GM10266 (cell line): ENCODE results near the gene HOXD8.
A peak's percentile ranks its signal among the peaks of the same experiment; 100 is the strongest.

Source experiments
- DNase-seq: peaks from one replicate; pipeline ENCODE4 v3.0.0; 2012; ENCODE audit errors: extremely low spot score
- TF ChIP-seq, protein P1 (sequence below): IDR thresholded peaks from 2 replicates; pipeline ENCODE4 v1.5.1; 2012; ENCODE audit warnings: mild to moderate bottlenecking, low read depth; ENCODE audit not compliant: control insufficient read depth, insufficient read depth; ENCODE audit errors: missing control alignments

Gene HOXD8

DNA sequence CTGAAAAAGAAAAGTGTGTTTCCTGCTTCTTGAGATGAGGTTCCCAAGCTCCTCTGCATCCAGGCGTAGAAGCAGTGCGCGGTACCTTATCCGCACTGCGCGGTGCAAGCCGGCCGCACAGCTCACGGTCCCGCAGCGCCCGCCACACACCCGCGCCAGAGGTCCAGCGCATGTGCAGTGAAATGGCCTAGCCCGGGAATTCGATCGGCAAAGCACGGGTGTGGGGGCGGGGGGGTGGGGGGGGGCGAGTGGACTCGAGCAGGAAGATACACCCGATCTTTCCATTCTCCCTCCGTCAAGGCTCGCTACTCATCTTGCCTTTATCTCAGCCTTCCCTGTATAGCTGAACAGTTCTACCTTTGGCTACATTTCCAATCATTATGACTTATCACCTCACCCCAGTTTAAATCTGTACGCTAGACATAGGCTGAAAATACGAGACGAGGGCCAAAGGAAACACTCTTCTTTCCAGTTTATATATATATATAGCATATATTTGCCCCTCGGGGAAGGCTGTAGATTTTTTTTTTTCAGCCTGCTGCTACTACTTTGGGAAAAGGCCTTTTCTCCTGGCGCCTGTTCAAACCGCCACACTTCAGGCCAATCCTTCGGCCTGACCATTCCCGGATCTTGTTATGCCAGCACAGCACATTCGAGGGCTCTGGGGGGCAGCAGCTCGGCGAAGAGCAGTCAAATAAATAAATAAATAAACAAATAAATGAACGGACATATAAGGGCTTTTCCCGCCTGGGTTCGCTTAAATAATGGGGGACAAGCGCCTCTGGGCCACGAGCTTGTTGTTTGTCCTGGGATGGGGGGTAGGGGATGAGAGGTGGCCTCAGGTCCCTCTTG is 10.4 kb downstream of the HOXD8 start:
- DNase-seq, result no peak
- TF ChIP-seq, protein P1, sequence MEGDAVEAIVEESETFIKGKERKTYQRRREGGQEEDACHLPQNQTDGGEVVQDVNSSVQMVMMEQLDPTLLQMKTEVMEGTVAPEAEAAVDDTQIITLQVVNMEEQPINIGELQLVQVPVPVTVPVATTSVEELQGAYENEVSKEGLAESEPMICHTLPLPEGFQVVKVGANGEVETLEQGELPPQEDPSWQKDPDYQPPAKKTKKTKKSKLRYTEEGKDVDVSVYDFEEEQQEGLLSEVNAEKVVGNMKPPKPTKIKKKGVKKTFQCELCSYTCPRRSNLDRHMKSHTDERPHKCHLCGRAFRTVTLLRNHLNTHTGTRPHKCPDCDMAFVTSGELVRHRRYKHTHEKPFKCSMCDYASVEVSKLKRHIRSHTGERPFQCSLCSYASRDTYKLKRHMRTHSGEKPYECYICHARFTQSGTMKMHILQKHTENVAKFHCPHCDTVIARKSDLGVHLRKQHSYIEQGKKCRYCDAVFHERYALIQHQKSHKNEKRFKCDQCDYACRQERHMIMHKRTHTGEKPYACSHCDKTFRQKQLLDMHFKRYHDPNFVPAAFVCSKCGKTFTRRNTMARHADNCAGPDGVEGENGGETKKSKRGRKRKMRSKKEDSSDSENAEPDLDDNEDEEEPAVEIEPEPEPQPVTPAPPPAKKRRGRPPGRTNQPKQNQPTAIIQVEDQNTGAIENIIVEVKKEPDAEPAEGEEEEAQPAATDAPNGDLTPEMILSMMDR, result no peak

DNA sequence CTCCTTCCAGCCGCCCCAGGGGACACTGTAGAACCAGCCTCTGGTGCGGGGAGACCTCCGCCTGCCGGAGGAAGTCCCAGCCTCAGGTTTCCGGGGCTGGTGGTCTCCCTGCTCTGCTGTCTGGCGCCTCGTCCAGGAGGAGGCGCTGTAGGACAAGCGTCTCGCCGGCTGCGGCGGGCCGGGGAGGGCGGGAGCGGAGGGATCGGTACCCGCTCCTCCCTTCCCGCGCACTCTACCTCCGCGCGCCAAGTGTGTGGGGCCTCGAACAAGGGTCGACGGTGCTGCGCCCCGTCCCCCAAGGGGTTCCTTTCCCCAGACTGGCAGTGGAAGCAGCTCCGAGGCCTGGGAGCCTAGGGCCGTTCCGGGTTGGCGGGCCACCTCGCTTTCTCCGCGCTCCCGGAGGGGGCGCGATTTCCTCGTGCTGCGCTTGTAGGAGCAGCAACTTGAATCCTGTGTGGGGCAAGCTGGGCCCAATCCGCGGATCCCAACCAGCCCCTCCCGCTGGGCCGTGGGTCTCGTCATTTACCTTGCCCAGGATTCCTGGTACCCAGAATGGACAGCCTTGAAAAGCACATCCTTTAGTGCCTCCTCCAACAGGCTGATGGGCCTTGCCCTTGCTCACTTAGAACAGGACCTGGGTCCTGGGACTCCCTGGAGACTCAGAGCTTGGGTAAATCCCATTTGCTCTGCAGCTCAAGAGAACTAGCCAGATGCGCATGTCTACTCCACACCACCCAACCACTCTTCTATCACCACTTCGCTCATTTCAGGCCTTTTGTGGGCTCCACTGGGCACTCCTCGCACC is 11.2 kb downstream of the HOXD8 start:
- TF ChIP-seq, protein P1, result peak; percentile 96
- DNase-seq, result peak; percentile 94

DNA sequence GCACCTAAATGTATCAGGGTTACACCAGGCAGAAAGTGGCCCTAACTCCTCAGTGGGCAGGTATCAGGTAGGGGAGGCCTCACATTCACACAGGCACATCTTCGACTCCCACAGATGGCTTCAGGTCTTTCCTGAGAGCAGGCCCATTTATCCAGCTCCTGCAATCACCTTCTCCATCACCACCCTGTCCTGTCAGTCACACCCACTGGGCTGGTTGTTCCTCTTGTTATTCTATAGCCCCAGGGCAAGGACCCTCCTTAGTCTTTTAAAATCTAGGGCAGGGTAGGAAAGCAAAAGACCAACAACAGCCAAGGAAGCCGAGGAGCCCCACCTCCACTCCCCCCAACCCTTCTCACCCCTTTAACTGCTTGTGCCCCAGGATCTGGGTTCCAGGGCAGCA is 12.8 kb downstream of the HOXD8 start:
- TF ChIP-seq, protein P1, result no peak
- DNase-seq, result no peak

DNA sequence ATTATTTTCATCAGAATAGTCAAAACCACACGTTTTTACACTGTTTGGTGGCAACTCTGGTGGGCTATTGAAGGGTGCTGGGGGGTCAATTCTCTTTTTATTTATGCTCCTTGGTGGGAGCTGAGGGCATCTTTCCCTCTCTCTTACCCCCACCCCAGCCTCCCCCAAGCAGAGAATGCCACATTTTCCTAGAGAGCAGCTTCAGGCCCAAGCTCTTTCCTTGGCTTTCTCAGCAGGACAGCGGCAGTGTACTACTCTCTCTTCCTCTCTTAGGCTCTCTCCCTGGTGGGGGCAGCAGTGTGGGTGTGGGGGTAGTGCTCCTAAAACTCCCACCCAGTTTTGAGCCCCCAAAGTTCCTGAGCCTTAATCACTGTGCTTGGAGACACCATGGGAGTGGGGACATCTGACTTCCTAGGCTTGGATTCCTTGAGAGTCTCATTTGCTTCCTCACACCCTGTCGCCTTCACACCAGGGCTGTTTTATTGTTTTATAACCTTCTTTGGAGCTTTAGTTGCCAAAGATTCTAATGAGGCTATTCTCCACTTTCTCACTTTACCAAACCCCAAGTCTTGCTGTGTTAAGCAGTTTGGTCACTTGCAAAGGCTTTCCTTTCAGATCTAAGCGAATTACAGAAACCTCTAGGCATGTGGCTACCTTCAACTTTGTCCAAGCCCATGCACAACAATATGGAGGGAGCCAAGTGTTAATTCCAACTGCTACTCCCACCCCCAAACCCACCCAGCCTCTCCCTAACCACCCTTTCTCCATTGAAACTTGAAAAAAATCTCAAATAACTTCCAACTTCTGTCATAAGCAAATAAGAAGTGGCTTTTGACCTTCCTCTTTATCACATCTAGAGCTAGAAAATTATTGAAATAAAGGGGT is 15.8 kb downstream of the HOXD8 start:
- TF ChIP-seq, protein P1, result no peak

DNA sequence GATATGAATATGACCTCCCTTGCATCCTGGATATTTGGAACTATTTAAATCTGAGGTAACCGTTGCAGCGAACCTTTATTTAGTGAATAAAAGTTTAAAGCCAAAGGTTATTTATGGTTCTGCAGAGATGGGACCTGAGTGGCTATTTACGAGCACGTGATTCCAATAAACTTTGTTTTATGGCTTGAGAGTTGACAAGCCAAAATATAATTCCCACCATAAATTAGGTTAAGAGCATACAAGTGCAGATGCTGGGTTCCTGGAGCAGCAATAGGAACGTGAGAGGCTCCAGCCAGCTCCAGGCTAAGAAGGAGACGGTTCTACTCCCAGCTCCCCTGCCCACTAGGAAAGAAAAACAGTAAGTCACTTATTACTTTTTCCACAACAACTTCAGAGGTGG is 16.6 kb downstream of the HOXD8 start:
- TF ChIP-seq, protein P1, result no peak
- DNase-seq, result no peak

More for the DNA sequence above, 15.8 kb downstream of the HOXD8 start:
- no peak for DNase-seq

DNA sequence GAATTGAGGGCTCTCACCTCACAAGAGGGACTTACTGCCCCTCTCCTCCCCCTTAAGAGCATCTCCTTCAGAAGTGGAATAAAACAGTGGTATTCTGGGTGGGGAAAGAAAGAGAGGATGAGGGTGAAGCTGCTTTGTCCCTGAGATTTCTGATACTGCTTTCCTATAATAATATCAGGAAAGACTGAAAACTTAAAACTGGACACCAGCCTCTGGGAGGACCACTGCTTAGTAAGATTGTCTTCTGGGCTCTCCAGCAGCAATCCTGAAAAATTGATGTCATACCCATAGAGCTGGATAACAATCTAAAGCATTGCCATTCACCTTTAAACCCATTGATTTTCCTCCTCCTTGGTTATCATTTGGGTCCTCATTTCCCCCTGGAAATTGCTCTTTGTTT is 17.1 kb downstream of the HOXD8 start:
- TF ChIP-seq, protein P1, result no peak
- DNase-seq, result no peak
